Brain pericyte (primary cell): ENCODE results near the gene TBC1D5.
"Not testable (repeated sequence)": the region's sequence is repeated elsewhere in the genome, so short reads cannot be mapped to it uniquely, and the experiment has no call there.

ENCODE experiments used
- DNase-seq: peaks from one replicate; pipeline ENCODE4 v3.0.0-alpha.2; 2012; ENCODE audit warnings: low read depth, low spot score

TBC1D5 gene

DNA sequence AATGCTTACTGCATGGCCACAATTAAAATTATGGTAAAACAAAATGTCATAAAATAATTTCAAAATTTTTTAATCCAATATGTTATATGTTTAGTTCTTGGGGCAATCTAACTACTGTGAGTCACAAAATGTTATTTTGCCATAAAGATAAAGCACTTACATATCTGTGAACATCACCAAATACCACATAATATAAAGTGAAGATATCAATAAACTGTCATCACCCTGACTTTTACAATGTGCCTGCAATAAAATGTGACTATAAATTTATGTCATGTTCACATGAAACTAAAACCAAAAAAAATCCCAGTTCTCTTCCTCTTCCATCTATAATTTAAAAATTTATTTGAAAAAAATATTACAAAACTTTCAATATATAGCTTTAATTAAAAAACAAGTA is 191.8 kb downstream of the TBC1D5 start:
- no peak for DNase-seq

DNA sequence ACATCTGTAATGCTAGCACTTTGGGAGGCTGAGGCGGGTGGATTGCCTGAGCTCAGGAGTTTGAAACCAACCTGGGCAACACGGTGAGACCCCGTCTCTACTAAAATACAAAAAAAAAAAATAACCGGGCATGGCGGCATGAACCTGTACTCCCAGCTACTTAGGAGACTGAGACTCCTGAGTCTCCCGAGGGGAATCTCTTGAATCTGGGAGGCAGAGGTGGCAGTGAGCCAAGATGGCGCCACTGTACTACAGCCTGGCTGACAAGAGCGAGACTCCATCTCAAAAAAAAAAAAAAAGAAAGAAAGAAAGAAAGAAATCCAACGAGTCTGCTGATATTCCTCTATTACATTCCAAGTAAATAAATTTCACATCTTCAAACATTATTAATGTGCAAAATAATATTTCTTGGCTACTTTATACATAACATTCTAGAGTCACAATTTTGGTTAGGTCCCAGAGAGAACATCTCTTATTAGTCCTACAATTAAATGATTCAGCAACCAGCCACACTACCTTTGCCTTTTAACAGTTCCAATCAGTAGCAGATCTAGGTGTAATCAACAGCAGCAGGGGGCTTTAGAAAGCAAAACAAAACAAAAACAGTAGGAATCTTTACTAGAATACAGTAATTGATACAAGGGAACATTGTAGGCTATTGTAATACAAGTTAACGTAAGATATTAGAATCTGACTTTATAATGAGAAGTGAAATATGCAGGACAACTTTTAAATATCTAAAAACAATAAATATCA is 195.8 kb downstream of the TBC1D5 start:
- no peak for DNase-seq

DNA sequence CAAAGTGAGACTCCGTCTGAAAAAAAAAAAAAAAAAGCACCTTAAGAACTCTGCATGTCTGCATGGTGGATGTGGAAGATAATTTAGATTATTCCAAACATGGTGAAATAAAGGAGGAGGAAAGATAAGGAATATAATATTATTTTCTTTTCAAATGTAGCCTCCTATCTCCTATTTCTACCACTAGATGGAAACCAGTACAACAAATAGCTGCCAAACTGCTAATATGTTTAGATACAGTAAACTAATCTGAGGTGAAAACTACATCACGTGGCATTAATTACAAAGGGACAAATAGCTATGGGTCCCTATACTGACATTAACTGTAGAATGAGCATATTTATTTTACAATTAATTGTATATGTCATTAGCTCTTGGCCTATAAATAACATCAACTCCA is 197.8 kb downstream of the TBC1D5 start:
- no peak for DNase-seq

DNA sequence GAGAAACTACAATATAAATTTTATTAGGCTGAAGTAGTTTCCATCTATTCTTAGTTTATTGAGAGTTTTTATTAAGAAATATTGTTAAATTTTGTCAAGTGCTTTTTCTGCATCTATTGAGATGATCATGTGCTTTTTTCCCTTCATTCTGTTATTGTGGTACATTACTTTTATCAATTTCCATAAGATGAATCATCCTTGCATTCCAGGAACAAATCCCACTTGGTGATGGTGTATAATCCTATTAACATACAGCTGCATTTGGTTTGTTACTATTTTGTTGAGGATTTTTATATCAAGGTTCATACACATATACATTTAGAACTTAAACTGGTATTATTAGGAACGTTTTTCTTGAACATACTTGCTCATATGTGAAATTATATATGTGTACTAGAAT is 199.8 kb downstream of the TBC1D5 start:
- DNase-seq, result no peak

DNA sequence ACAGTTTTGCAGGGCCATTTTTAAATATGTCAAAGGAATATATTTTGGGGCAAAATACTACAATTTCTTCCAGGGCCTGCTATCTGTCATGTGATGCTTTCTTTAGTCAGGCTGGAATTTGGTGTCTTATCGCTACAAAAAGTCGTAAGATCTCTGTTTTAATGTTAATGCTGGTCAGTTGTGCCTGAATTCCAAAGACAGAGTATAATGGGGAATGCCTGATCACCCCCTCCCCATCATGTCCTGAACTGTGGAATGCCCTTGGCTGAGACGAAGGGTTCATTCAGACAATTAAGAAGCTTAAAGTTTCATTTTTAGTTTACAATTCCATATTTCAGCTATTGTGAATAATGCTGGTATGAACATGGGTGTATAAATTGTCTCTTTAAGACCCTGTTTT is 203.0 kb downstream of the TBC1D5 start:
- DNase-seq, result no peak

DNA sequence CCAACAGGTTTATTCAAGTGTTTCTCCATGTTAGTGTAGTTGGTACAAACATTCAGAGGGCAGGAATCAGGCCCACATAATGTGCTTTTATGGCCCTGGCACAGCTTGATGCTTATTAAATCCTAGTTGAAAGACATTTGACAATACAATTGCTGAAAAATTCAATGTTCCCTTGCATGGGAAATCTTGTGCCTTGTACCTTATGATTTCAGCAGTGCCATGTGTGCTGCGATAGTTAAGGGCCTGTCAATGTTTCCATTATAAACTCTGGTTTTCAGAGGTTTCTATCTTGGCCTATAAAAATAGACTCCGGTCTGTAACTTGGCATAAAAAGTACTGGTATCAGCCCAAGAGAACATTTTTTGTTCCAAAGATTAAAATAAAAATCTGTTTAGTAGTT is 207.2 kb downstream of the TBC1D5 start:
- DNase-seq, result no peak

DNA sequence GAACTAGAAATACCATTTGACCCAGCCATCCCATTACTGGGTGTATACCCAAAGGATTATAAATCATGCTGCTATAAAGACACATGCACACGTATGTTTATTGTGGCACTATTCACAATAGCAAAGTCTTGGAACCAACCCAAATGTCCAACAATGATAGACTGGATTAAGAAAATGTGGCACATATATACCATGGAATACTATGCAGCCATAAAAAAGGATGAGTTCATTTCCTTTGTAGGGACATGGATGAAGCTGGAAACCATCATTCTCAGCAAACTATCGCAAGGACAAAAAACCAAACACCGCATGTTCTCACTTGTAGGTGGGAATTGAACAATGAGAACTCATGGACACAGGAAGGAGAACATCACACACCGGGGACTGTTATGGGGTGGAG is 210.0 kb downstream of the TBC1D5 start:
- not testable (repeated sequence) for DNase-seq

DNA sequence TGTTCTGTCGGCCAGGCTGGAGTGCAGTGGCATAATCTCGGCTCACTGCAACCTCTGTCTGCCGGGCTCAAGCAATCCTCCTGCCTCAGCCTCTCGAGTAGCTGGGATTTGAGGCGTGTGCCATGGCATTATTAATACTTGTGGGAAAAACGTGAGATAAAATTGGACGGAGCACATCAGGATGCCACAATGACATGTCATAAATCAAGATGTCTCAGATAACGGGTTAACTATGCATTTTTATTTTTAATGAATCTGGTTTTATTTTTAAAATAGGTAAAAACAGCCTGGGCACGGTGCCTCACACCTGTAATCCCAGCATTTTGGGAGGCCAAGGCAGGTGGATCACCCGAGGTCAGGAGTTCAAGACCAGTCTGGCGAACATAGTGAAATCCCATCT is 212.8 kb downstream of the TBC1D5 start:
- no peak for DNase-seq

DNA sequence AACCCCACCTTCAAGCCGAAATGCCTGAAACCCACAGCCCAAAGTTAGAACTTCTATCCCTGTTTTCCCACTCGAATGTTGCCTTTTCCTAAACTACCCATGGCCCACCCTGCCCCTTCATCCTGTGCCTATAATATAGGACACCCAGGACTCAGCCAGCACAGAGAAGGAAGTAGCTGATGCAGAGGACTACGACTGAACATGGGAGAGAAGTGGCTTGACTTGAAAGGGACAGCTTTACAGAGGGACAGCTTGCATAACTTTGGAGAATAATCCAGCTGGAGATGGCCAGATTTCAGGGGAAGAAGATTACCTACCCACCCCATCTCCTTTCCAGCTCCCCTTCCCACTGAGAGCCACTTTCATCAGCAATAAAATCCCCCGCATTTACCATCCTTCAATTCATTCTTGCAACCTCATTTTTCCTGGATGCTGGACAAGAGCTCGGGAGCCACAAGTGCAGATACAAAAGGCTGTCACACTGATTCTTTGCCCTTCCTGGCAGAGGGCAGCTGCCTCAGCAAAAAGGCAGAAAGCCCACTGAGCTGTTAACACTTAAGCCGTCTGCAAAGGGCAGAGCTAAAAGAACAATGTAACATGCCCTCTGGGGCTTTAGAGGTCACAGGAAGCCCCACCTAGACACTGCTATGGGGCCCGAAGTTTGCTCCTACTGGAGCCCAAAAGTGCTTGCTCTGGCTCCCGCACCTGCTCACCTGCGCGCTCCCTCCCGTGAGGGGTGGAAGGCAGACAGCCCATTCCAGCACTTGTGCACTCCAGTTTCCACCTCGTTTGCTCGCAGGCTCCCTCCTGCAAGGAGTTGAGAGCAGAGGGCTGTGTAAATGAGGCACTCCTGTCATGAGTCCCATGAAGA is 224.0 kb downstream of the TBC1D5 start:
- no peak for DNase-seq

DNA sequence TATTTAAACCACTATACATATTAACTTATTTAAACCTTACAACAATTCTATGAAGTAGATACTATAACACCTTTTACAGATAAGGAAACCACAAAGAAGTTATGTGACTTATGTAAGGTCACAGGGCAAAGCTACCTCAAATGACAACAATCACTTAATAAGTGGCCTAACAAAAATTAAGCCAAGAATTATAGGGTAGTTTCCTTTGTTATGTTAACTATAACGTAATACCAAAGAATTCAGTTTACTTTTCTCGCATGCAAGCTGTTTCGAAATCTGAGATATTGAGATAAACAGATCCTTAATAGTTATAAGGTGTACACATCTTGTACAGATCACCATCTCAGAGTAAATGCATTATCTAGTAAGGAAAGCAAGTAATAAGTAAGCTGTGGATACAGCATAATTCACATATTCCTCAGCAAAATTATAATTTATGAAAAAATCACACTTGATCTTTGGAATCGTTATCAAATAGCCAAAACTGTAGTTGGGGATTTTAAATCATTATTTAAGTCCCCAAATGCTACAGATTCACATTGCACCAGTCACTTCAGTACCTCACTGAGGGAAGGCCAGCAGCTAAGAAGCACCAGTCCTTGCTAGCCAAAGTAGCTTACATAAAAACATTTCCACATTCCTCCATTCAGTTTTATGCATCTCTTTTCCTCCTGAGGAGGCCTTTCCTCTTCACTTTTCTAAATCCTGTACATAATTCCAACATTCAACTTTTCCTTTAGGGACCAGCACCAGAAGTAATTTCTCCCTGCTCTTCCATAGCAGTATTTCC is 226.8 kb downstream of the TBC1D5 start:
- no peak for DNase-seq

DNA sequence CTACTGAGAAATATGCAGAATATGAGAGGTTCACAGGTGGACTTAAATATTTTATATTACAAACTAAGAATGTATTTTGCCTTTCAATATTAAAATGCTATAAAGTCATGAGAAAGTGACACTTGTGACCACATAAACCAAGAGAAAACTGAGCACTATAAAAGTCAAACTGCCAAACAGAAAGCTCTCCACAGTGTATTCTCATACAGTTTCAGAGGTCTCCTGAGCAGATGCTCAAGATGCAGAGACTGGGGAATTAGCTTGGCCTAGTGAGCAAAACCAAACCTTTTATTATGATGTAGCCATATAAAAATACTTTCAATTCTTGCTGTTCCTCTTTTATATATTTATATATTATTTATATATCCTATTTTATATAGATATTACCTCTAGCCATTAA is 227.8 kb downstream of the TBC1D5 start:
- no peak for DNase-seq

DNA sequence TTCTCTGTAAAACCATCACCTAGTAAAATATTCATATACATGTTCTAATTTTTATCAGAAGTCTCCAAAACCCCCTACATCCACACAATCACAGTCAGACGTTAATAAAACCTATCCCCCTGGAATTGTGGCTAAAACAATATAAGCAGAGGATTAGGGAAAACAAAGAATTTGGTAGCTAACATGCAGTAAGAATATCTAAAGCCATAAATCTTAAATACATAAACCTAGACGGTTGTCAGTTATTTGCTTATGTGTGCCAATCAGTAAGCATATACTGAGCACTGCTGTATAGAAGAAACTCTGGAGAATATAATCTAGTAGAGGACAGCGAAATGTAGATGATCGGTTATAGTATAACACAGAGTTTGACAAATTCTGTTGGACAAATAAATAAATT is 232.2 kb downstream of the TBC1D5 start:
- DNase-seq, result no peak

DNA sequence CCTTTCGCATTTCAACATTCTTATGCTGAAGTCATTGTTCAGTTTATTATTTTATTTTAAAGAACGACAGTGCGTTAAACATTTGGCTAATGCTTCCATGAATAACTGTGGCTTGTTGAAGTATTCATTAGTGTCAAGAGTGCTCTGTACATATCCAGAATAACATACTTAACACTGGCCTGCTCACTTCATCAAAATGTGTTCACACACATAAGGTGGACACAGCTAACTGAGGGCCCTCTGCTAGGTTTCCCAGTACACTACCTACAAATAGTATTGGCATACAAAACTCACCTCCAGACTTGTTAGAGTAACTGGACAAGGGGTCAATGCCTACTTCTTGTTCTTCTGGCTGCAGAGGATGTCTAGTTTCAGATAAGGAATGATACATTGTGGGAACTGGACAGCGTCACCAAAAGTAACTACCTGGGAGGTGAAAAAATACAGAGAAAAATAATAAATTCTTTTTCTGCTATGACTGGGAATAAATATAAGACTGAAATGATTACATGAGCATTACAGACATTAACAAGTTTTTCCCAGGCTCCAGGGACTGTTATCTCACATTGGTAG is 234.2 kb downstream of the TBC1D5 start:
- DNase-seq, result no peak

DNA sequence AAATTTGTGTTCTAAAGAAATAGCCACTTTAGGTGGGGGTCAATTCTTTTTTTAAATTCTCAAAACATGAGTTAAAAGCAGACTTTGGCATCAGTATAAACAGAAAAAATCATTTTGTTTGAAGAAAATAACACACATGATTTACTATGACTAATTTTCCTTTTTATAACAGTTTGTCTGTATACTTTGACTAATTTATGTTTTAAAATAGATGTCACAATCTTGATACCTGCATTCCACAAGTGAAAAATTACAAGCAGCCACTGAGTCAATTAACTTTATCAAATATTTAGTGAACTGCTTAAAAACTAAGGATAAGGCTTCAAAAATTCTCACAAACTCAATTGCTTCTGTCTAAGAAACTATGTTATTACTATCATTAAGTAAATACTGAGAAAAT is 235.0 kb downstream of the TBC1D5 start:
- DNase-seq, result no peak

DNA sequence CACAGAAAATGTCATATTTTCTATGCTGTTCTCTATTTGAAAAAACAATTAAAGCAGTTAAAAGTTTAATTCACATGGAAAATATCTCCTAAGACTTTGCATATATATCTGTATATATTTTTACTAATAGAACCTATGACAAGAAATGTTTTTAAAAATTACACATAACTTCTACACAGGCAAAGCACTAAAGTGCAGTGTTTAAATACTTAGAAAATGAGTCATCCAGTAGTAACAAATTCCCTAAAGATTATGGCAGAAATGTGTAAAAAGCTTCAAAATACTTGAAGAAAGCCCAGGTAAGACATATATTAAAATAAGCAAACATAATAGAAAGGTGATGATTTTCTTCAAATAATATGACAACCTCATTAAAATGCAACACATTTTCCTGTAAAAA is 236.6 kb downstream of the TBC1D5 start:
- DNase-seq, result no peak

DNA sequence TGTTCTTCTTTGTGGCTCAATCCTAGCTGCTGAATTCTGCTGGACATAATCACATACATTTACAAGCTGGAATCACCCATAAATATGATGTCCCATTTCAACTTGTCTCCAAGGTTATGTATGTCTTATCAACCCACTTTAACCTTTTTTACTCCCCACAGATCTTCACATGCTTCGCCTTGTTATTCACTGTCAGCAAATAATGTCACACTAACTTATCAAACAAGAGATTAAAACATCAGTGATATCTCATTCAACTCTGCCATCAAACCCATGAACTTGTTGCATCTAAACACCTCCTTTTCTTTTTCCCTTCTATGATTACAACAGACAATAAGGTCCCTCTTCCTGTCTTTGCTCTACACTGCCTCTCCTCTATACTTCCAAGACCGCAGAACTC is 240.7 kb downstream of the TBC1D5 start:
- no peak for DNase-seq

DNA sequence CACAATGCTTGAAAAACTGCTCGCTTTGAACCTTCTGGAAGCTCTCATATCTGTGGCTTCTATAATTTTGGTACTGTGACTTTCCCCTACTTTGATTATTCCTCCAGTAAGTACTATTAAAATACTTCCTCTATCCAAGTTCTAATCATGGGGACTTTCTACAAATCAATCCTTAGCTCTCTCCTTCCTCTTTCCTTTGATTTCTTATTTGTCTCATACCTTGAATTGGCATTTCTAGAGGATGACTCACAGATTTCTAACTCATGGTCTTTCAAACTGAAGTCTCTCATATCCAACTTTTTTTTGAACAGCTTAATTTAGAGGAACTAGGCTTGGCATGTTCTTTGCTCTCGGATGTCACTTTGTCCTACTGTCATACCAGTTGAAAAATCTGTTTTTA is 241.8 kb downstream of the TBC1D5 start:
- no peak for DNase-seq

DNA sequence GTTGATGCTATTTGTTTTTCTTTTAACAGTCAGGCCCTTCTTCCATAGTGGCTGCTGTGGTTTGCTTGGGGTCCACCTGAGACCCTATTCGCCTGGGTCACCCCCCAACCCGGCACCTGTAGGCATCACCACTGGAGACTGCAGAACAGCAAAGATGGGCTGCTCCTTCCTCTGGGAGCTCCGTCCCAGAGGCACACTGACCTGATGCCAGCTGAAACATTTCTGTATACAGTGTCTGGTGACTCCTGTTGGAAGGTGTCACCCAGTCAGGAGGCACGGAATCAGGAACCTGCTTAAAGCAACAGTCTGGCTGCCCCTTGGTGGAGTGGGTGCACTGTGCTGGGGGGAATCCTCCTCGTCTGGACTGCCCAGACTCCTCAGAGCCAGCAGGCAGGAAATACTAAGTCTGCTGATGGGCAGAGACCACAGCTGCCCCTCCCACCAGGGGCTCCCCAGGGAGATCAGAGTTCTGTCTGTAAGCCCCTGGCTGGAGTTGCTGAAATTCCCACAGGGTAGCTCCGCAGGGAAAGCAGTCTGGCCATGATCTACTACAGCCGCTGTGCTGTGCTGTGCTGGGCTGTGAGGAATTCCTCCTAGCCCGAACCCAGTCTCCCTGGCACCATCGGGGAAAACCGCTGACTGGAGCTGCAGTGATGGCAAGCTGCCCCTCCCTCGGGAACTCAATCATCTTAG is 248.2 kb downstream of the TBC1D5 start:
- peak; percentile 15 for DNase-seq

DNA sequence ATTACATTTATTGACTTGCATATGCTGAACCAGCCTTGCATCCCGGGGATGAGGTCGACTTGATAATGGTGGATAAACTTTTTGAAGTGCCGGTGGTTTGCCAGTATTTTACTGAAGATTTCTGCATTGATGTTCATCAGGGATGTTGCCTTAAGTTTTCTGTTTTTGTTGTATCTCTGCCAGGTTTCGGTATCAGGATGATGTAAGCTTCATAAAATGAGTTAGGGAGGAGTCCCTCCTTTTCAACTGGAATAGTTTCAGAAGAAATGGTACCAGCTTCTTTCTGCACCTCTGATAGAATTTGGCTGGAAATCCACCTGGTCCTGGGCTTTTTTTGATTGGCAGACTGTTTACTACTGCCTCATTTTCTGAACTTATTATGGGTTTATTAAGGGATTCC is 250.8 kb downstream of the TBC1D5 start:
- DNase-seq, result peak; percentile 31

DNA sequence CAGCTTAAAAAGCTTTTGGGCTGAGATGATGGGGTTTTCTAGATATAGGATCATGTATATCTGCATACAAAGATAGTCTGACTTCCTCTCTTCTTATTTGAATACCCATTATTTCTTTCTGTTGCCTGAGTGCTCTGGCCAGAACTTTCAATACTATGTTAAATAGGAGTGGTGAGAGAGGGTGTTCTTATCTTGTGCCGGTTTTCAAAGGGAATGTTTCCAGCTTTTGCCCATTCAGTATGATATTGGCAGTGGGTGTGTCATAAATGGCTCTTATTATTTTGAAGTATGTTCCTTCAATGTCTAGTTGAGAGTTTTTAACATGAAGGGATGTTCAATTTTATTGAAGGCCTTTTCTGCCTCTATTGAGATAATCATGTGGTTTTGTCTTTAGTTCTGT is 251.2 kb downstream of the TBC1D5 start:
- DNase-seq, result not testable (repeated sequence)

DNA sequence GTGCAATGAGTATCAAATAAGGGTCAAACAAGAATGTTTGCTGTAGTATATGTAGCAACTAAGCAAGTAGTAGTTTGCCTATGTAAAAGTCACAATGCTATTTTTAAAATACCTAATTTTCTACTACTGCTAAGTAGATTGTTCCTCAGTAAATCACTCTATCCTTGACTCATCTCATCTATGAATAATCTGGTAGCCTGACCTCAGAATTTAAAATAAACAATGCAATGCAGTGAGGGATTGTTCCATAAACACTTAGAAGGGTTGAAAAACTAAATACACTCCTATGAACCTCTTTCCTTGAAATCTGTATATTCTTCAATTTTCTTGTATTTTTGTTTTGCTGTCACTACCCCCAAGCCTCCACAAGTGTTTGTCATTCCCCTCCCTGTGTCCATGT is 253.3 kb downstream of the TBC1D5 start:
- DNase-seq, result no peak
